Activated naive CD8-positive, alpha-beta T cell (primary cell): ENCODE measurements around the gene UBA6.

Experiments used
- H3K27ac Mint-ChIP-seq: one replicate; pipeline ENCODE4 v1.8.0; 2021; ENCODE audit warnings: mixed read lengths
- H3K27me3 Mint-ChIP-seq: one replicate; pipeline ENCODE4 v1.8.0; 2021; ENCODE audit warnings: mixed read lengths
- H3K36me3 Mint-ChIP-seq: one replicate; pipeline ENCODE4 v1.8.0; 2021; ENCODE audit warnings: mixed read lengths
- H3K4me1 Mint-ChIP-seq: one replicate; pipeline ENCODE4 v1.8.0; 2021; ENCODE audit warnings: low read depth, mixed read lengths
- H3K4me3 Mint-ChIP-seq: one replicate; pipeline ENCODE4 v1.8.0; 2021; ENCODE audit warnings: mild to moderate bottlenecking, mixed read lengths
- H3K9me3 Mint-ChIP-seq: one replicate; pipeline ENCODE4 v1.8.0; 2021; ENCODE audit warnings: low read depth, mixed read lengths

UBA6 gene

GRCh38 chr4:67593741-67594175 lies 107.2 kb downstream of the UBA6 start:
- Mint-ChIP-seq H3K27ac (no peak overlapping the region), H3K9me3 (no peaks in the 10 kb centered on the region), H3K27me3 (no peaks in the 10 kb centered on the region), H3K36me3 (no peaks in the 10 kb centered on the region), H3K4me3 (no peak overlapping the region), H3K4me1 (no peaks in the 10 kb centered on the region)

DNA sequence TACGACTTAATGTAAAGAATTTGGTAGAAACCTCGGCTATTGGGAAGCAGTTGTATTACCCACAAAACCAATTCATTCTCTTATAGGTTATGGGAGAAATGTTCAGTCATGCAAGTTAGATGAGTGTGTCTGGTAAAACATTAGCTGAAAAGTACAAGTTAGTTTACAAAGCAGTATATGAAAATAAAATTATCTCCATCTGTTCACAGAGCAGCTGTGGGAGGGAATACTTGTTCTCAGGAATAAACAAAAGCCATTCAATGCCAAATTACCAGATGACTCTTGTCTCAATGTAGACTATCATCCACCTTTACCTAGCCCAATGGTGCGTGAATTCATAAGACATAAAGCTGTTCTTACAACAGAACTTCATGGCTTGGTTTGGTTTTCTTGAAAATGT lies 113.8 kb downstream of the UBA6 start:
- Mint-ChIP-seq H3K4me3 (no peak overlapping the region), H3K4me1 (peaks cover 8% of the 10 kb centered on the region), H3K27me3 (no peaks in the 10 kb centered on the region), H3K36me3 (peaks cover 2% of the 10 kb centered on the region), H3K27ac (no peak overlapping the region), H3K9me3 (no peaks in the 10 kb centered on the region)

DNA sequence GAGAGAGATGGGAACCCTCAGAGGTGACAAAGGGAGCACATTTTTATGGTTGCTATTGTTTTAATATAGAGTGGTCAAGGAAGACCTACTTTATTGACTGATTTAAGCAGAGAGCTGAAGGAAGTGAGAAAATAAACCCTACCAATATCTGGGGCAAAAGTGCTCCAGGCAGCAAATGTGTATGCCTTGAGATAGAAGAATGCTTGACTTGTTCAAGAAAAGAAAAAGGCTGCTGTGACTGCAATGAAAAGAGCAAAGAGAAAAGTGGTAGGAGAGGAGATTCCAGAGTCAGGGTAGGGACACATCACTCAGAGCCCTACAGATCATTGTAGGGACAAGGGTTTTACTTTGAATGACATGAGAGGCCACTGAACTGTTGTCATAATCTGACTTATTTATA lies 116.5 kb downstream of the UBA6 start:
- Mint-ChIP-seq H3K4me3 (no peak overlapping the region), H3K36me3 (peaks cover 2% of the 10 kb centered on the region), H3K27ac (no peak overlapping the region), H3K9me3 (no peaks in the 10 kb centered on the region), H3K27me3 (no peaks in the 10 kb centered on the region), H3K4me1 (peaks cover 25% of the 10 kb centered on the region)

DNA sequence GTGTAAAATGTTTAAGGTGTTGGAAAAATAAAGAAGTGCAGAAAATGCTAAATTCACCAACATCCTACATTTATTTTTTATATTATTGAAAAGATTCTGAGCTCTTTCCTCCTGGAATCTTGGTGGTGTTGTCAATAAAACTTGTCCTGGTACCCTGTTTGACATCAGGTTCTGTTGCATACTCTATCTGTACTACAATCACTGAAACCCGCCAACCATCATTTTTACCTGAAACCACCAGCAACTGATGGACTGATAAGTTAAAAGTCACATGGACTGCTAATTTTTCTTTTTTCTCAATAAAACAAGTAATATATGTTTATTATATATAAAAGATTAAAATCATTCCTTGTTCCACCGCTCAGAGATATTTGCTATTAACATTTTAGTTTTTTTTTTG lies 119.0 kb downstream of the UBA6 start:
- no peaks in the 10 kb centered on the region for H3K9me3 Mint-ChIP-seq
- peak overlapping the region; percentile 57 for H3K4me3 Mint-ChIP-seq
- no peak overlapping the region for H3K27ac Mint-ChIP-seq
- no peaks in the 10 kb centered on the region for H3K36me3 Mint-ChIP-seq
- peaks cover 33% of the 10 kb centered on the region for H3K4me1 Mint-ChIP-seq
- no peaks in the 10 kb centered on the region for H3K27me3 Mint-ChIP-seq

- Mint-ChIP-seq H3K27ac (peak overlapping the region; percentile 31), H3K9me3 (no peaks in the 10 kb centered on the region), H3K4me3 (peak overlapping the region; percentile 57), H3K27me3 (no peaks in the 10 kb centered on the region), H3K4me1 (peaks cover 36% of the 10 kb centered on the region), H3K36me3 (no peaks in the 10 kb centered on the region)
Measured at GRCh38 chr4:67581208-67581857, 119.6 kb downstream of the UBA6 start.

GRCh38 chr4:67580577-67580976 lies 120.4 kb downstream of the UBA6 start:
- Mint-ChIP-seq H3K27me3 (no peaks in the 10 kb centered on the region), H3K36me3 (no peaks in the 10 kb centered on the region), H3K4me1 (peaks cover 43% of the 10 kb centered on the region), H3K9me3 (no peaks in the 10 kb centered on the region), H3K4me3 (no peak overlapping the region), H3K27ac (peak overlapping the region; percentile 16)

- Mint-ChIP-seq H3K4me1 (peaks cover 51% of the 10 kb centered on the region), H3K9me3 (no peaks in the 10 kb centered on the region), H3K27ac (peak overlapping the region; percentile 16)
Measured at GRCh38 chr4:67576538-67576937, 124.4 kb downstream of the UBA6 start.

DNA sequence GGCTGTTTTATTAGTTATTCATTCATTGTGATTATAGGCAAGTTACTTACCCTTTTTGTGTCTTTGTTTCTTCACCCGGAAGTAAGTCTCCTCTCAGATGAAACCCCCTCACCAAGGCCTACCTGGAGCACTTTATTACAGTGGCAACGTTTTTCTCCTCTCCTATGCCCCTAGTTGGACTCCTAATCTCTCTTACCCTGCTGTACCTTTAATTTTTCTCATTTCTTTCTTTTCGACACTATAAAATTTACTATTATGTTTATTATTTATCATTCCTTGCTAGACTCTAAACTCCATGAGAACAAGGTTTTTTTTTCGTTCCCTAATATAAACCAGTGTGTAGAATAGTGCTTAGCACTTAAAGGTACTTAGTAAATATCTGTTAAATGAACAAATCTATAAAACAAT lies 124.9 kb downstream of the UBA6 start:
- Mint-ChIP-seq H3K9me3 (no peaks in the 10 kb centered on the region), H3K4me1 (peaks cover 46% of the 10 kb centered on the region), H3K27me3 (no peaks in the 10 kb centered on the region), H3K36me3 (no peaks in the 10 kb centered on the region), H3K27ac (peak overlapping the region; percentile 70), H3K4me3 (peak overlapping the region; percentile 52)

More at GRCh38 chr4:67576538-67576937, 124.4 kb downstream of the UBA6 start:
- H3K27me3 Mint-ChIP-seq = no peaks in the 10 kb centered on the region
- no peaks in the 10 kb centered on the region for H3K36me3 Mint-ChIP-seq
- no peak overlapping the region for H3K4me3 Mint-ChIP-seq

DNA sequence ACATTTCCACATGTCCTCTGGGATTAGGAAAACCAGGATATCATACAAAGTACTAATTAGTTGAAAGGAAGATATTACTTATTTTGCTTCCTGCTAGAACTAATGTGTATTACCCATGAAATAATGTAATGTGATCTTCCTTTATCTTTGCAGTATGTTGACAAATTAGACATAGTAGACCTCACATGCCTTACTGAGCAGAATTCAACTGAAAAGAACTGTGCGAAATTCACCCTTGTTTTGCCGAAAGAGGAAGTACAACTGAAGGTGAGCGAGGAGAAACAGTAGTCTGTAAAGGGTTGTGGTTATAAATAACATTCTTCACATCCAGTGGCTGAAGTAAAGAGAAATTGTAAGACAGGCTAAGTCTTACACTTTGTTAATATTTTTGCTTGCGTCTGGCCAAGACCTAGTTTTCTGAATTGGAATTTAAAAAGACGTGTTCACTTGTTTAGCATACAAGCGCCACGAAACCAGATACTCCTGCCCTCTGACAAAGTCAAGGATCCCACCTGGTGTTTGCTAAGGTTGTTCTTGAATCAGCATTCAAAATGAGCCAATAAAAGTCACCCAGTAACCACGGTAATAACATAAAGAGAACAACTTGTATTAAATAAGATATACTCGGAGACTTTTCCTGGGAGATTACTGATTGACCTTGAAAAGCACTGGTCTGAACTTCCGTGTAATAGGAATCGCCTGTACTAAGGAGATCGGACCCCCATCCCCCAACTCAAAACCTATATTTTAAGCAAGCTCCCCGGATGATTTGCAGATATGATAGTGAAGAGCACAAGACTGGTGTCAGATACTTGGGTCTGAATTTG lies 125.5 kb downstream of the UBA6 start:
- Mint-ChIP-seq H3K27ac (peak overlapping the region; percentile 70), H3K36me3 (no peaks in the 10 kb centered on the region), H3K4me1 (peaks cover 40% of the 10 kb centered on the region), H3K4me3 (peak overlapping the region; percentile 52), H3K9me3 (no peaks in the 10 kb centered on the region), H3K27me3 (no peaks in the 10 kb centered on the region)

DNA sequence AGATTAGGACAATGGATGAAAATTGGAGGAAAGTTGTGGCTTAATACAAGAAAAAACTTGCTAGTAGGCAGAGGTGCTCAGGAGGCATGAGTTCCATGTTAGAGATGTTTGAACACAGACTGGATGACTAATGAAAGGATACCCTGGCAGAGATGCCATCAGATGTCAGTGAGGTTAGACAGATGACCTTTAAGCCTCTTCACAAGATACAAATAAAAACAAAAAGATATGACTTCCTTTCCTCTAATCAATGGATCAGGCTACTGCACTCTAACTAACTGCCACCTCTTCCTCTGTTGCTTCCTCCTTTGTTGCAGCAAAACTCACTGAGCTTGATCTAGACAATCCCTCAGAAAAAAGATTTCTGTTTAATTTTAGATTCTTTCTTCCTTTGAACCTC lies 127.8 kb downstream of the UBA6 start:
- H3K9me3 Mint-ChIP-seq = no peaks in the 10 kb centered on the region
- peaks cover 37% of the 10 kb centered on the region for H3K4me1 Mint-ChIP-seq
- H3K36me3 Mint-ChIP-seq = no peaks in the 10 kb centered on the region
- H3K27ac Mint-ChIP-seq = no peak overlapping the region
- no peak overlapping the region for H3K4me3 Mint-ChIP-seq
- H3K27me3 Mint-ChIP-seq = no peaks in the 10 kb centered on the region

DNA sequence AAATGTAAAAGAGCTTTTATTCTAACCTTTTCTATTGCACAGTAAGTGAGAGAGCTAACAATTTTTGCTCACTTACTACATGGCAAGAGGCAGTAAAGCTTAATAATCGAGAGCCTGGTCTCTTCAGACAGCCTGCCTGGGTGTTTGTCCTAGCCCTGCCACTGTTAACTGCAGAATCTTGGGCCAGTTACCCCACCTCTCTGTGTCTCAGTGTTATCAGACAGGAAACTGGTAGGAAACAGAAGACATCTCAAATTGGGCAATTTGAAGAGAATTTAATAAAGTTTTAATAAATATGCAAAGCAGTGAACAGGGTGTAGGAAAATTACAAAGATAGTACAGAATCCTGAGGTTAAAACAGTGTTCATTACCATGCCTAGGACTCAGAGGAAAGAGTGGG lies 129.0 kb downstream of the UBA6 start:
- H3K4me1 Mint-ChIP-seq = peaks cover 30% of the 10 kb centered on the region
- no peaks in the 10 kb centered on the region for H3K27me3 Mint-ChIP-seq
- H3K9me3 Mint-ChIP-seq = no peaks in the 10 kb centered on the region
- H3K36me3 Mint-ChIP-seq = no peaks in the 10 kb centered on the region
- no peak overlapping the region for H3K27ac Mint-ChIP-seq
- no peak overlapping the region for H3K4me3 Mint-ChIP-seq

GRCh38 chr4:67570537-67570936 lies 130.4 kb downstream of the UBA6 start:
- no peaks in the 10 kb centered on the region for H3K9me3 Mint-ChIP-seq
- no peak overlapping the region for H3K4me3 Mint-ChIP-seq
- H3K36me3 Mint-ChIP-seq = no peaks in the 10 kb centered on the region
- no peak overlapping the region for H3K27ac Mint-ChIP-seq
- H3K4me1 Mint-ChIP-seq = peaks cover 20% of the 10 kb centered on the region
- H3K27me3 Mint-ChIP-seq = no peaks in the 10 kb centered on the region

DNA sequence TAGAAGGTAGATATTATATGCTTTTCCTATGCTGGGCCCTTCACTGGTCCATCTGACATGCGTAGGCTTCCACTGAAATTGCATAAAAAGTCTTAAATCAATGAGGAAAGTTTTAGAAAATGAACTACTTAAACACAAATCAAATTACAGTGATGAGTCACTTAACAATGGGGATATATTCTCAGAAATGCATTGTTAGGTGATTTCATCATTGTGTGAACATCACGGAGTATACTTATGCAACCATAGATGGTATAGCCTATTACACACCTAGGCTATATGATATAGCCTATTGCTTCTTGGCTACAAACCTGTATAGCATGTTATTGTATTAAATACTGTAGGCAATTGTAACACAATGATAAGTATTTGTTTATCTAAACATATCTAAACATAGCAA lies 132.1 kb downstream of the UBA6 start:
- no peaks in the 10 kb centered on the region for H3K36me3 Mint-ChIP-seq
- H3K4me3 Mint-ChIP-seq = no peak overlapping the region
- no peak overlapping the region for H3K27ac Mint-ChIP-seq
- no peaks in the 10 kb centered on the region for H3K27me3 Mint-ChIP-seq
- no peaks in the 10 kb centered on the region for H3K9me3 Mint-ChIP-seq
- H3K4me1 Mint-ChIP-seq = peaks cover 11% of the 10 kb centered on the region

DNA sequence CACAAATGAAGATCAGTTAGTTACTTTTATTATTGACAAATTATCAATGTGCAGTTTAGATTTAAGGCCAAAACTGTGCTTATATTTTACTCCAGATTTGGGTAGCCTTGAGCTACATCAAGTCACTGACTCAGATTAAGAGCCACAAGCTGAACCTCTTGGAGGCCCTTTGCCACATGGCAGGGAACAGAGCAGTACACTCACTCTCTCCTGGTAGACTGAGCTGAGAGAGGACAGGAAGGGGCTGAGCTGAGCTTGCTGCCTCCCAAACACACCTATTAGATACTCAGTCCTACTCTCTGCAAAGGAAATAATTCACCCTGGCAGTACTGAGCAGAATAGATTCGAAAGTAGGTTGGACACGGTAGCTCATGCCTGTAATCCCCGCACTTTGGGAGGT lies 134.6 kb downstream of the UBA6 start:
- no peaks in the 10 kb centered on the region for H3K27me3 Mint-ChIP-seq
- H3K27ac Mint-ChIP-seq = no peak overlapping the region
- H3K9me3 Mint-ChIP-seq = no peaks in the 10 kb centered on the region
- H3K4me1 Mint-ChIP-seq = no peaks in the 10 kb centered on the region
- no peaks in the 10 kb centered on the region for H3K36me3 Mint-ChIP-seq
- H3K4me3 Mint-ChIP-seq = no peak overlapping the region

DNA sequence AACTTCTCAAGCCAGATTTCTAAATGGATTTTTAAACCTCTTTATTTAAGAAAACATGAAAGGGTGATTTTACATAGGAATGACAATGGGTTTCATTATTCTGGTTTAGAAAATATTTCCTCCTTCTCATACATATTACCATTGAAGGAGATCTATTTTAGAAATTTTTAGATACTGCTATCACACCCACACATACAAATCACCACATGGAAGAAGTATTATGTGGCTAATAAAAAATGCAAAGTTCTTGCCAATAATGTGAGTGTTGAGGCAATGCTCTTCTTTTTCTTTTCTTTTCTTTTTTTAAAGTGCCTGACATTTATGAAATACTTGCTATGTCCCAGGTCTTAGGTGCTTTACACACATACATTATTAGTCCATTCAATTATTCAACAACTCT lies 135.7 kb downstream of the UBA6 start:
- H3K9me3 Mint-ChIP-seq = no peaks in the 10 kb centered on the region
- no peak overlapping the region for H3K27ac Mint-ChIP-seq
- no peaks in the 10 kb centered on the region for H3K27me3 Mint-ChIP-seq

More for the DNA sequence above, 135.7 kb downstream of the UBA6 start:
- Mint-ChIP-seq H3K4me1 (no peaks in the 10 kb centered on the region), H3K36me3 (no peaks in the 10 kb centered on the region), H3K4me3 (no peak overlapping the region)
